AG09309 (cell line): Measurements from ENCODE around the gene MAFF.

ENCODE experiments used
- DNase-seq: peaks from one replicate; pipeline ENCODE4 v3.0.0-alpha.2; 2010; ENCODE audit warnings: low read depth
- H3K4me3 ChIP-seq: 2 replicates; pipeline ENCODE4 v1.5.1; 2011; ENCODE audit warnings: mild to moderate bottlenecking, low read depth, low read length, moderate library complexity; ENCODE audit not compliant: control insufficient read depth
- CTCF ChIP-seq: IDR thresholded peaks from 2 replicates; pipeline ENCODE4 v1.5.1; 2011; ENCODE audit warnings: mild to moderate bottlenecking, low read depth, low read length, inconsistent platforms; ENCODE audit not compliant: insufficient read depth, control insufficient read depth; ENCODE audit errors: missing control alignments

Gene MAFF

GRCh38 chr22:38247713-38248112, 45.9 kb downstream of the MAFF start:
- TF ChIP-seq CTCF: no peak
- no peak for DNase-seq

GRCh38 chr22:38248280-38248679, 46.5 kb downstream of the MAFF start:
- no peak overlapping the region for H3K4me3 ChIP-seq
- DNase-seq: no peak
- TF ChIP-seq CTCF: no peak

More at GRCh38 chr22:38247713-38248112, 45.9 kb downstream of the MAFF start:
- no peak overlapping the region for H3K4me3 ChIP-seq

GRCh38 chr22:38249301-38249700, 47.5 kb downstream of the MAFF start:
- TF ChIP-seq CTCF: no peak
- no peak for DNase-seq
- H3K4me3 ChIP-seq: no peak overlapping the region

- no peak overlapping the region for H3K4me3 ChIP-seq
- DNase-seq: no peak
- TF ChIP-seq CTCF: no peak
Measured at GRCh38 chr22:38249803-38250642, 48.2 kb downstream of the MAFF start.

- DNase-seq: no peak
- TF ChIP-seq CTCF: no peak
- H3K4me3 ChIP-seq: no peak overlapping the region
Measured at GRCh38 chr22:38250643-38251340, 49.0 kb downstream of the MAFF start.

- no peak for DNase-seq
- TF ChIP-seq CTCF: no peak
- no peak overlapping the region for H3K4me3 ChIP-seq
Measured at GRCh38 chr22:38251341-38251692, 49.5 kb downstream of the MAFF start.

GRCh38 chr22:38255697-38256096, 53.9 kb downstream of the MAFF start:
- H3K4me3 ChIP-seq: no peak overlapping the region
- no peak for TF ChIP-seq CTCF
- no peak for DNase-seq
